Measurements from ENCODE around the gene TNXB. TPM values are rescaled to one million over a fixed set of nuclear protein-coding genes. Genes with fewer than 3 reads are reported as not detected.
"Not testable (repeated sequence)": the region's sequence is repeated elsewhere in the genome, so short reads cannot be mapped to it uniquely, and the experiment has no call there.

TNXB gene
- total RNA-seq, 1 donor from 2014 or later: 6.0 TPM

DNA sequence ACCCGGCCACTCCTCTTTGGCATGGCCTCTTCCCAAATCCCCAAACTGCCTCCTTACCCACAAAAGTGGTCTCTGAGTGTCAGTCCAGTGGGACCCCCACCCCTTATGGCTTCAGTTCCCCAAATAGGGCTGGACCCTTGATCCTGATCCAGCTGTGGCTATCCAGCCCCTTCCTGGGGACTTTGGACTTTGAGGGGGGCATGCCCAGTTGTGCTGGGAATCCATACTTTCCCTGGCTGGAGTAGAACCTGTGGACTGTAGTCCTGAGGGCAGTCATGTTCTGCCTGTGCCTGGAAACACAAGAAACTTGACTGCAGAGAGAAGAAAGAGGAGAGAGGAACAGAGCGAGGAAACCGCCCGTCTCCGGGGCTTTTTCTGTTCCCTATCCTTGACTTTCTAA lies 72.0 kb downstream of the TNXB start:
- not testable (repeated sequence) for H3K9me3 Mint-ChIP-seq (ENCODE audit: unreplicated experiment); H3K4me1 Mint-ChIP-seq (ENCODE audit: low read depth, unreplicated experiment); H3K36me3 Mint-ChIP-seq (ENCODE audit: unreplicated experiment); H3K4me3 Mint-ChIP-seq (ENCODE audit: unreplicated experiment); H3K27me3 Mint-ChIP-seq (ENCODE audit: unreplicated experiment); DNase-seq; H3K27ac Mint-ChIP-seq (ENCODE audit: unreplicated experiment)

DNA sequence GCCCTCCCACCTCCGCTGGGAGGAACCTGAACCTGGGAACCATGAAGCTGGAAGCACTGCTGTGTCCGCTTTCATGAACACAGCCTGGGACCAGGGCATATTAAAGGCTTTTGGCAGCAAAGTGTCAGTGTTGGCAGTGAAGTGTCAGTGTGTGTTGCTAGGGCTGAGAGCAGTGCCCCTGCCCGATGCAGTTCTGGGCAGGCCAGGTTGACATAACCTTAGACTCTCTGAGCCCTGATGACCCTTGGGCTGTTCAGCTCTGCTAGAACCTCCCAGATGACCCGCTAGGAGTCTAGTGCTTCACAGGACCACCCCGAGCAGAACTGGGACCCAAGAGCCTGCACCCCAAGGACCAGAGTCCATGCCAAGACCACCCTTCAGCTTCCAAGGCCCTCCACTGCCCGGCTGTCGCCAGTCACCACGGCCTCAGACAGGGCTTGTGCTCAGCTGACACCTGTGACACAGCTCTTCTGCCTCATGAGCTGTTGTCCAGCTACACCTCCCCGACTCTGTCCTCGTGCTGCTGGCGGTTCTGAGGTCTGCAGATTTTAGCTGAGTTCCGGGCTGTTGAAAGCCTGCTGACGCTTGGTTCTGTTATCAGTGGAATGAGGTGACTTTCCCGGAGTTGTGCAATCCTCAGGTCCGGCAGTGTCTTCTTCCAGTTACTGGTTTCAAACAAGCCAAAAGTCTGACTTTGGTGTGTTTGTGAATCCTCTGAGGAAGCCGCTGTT lies 73.7 kb downstream of the TNXB start:
- not testable (repeated sequence) for H3K27ac Mint-ChIP-seq (ENCODE audit: unreplicated experiment); H3K27me3 Mint-ChIP-seq (ENCODE audit: unreplicated experiment); H3K4me1 Mint-ChIP-seq (ENCODE audit: low read depth, unreplicated experiment); H3K4me3 Mint-ChIP-seq (ENCODE audit: unreplicated experiment); H3K36me3 Mint-ChIP-seq (ENCODE audit: unreplicated experiment); H3K9me3 Mint-ChIP-seq (ENCODE audit: unreplicated experiment); DNase-seq

DNA sequence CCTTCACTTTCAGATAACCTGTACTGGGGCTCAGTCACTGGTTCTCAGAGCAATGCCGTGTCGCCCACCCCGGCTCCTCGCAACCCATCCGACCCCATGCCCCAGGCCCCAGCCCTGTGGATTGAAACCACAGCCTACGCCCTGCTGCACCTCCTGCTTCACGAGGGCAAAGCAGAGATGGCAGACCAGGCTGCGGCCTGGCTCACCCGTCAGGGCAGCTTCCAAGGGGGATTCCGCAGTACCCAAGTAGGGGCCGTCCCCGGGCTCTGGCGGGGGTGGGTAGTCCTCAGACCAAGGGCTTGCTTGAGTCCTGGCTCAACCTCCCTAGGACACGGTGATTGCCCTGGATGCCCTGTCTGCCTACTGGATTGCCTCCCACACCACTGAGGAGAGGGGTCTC lies 79.6 kb downstream of the TNXB start:
- H3K27ac Mint-ChIP-seq (ENCODE audit: unreplicated experiment); DNase-seq; H3K9me3 Mint-ChIP-seq (ENCODE audit: unreplicated experiment); H3K4me1 Mint-ChIP-seq (ENCODE audit: low read depth, unreplicated experiment); H3K36me3 Mint-ChIP-seq (ENCODE audit: unreplicated experiment); H3K27me3 Mint-ChIP-seq (ENCODE audit: unreplicated experiment); H3K4me3 Mint-ChIP-seq (ENCODE audit: unreplicated experiment): not testable (repeated sequence)

DNA sequence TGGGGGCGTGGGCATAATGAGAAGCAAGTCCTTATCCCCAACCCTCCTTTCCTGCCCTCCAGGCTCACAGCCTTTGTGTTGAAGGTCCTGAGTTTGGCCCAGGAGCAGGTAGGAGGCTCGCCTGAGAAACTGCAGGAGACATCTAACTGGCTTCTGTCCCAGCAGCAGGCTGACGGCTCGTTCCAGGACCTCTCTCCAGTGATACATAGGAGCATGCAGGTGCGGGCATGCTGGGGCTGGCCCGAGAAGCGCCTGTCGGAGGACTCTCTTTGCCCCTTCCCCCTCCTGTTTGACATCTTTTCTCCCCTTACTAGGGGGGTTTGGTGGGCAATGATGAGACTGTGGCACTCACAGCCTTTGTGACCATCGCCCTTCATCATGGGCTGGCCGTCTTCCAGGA lies 80.5 kb downstream of the TNXB start:
- H3K27ac Mint-ChIP-seq (ENCODE audit: unreplicated experiment); H3K9me3 Mint-ChIP-seq (ENCODE audit: unreplicated experiment); DNase-seq; H3K27me3 Mint-ChIP-seq (ENCODE audit: unreplicated experiment); H3K4me3 Mint-ChIP-seq (ENCODE audit: unreplicated experiment); H3K36me3 Mint-ChIP-seq (ENCODE audit: unreplicated experiment); H3K4me1 Mint-ChIP-seq (ENCODE audit: low read depth, unreplicated experiment): not testable (repeated sequence)

DNA sequence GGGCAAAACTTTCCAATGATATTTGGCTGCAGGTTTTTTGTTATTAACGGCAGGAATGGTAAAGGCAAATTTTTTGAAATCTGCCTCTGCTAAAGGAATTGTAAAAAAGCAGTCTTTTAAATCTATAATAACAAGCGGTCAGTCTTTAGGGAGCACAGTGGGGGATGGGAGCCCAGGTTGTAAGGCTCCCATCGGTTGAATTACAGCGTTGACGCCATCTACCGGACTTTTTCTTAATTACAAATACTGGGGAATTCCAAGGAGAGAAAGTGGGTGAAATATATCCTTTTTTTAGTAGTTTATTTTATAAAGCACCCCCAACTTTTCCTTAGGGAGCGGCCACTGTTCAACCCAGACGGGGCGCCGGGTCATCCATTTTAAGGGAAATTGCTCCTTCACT lies 87.0 kb downstream of the TNXB start:
- H3K9me3 Mint-ChIP-seq (ENCODE audit: unreplicated experiment); H3K27ac Mint-ChIP-seq (ENCODE audit: unreplicated experiment); H3K4me3 Mint-ChIP-seq (ENCODE audit: unreplicated experiment); H3K27me3 Mint-ChIP-seq (ENCODE audit: unreplicated experiment); H3K36me3 Mint-ChIP-seq (ENCODE audit: unreplicated experiment); H3K4me1 Mint-ChIP-seq (ENCODE audit: low read depth, unreplicated experiment); DNase-seq: not testable (repeated sequence)

DNA sequence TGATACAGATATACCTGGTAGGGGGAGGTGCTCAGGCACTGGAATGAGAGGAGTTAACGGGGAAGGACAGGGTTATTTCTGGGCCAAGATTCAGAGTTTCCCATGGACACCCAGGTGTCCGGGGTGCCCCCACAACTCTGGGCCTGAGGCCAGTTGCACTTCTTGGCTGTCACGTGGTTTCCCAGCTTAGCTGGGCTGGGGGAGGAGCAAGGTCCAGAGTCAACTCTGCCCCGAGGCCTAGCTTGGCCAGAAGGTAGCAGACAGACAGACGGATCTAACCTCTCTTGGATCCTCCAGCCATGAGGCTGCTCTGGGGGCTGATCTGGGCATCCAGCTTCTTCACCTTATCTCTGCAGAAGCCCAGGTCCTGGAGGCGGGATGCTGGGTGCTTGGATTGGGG lies 94.6 kb downstream of the TNXB start, which contains the start of gene C4B:
Gene C4B (plus strand): TSS at position 249 of the 400 bp plus-strand sequence. CDS start 51 bp downstream, at position 300.
- H3K9me3 Mint-ChIP-seq (ENCODE audit: unreplicated experiment); H3K36me3 Mint-ChIP-seq (ENCODE audit: unreplicated experiment); H3K27ac Mint-ChIP-seq (ENCODE audit: unreplicated experiment); H3K27me3 Mint-ChIP-seq (ENCODE audit: unreplicated experiment); DNase-seq; H3K4me3 Mint-ChIP-seq (ENCODE audit: unreplicated experiment); H3K4me1 Mint-ChIP-seq (ENCODE audit: low read depth, unreplicated experiment): not testable (repeated sequence)

DNA sequence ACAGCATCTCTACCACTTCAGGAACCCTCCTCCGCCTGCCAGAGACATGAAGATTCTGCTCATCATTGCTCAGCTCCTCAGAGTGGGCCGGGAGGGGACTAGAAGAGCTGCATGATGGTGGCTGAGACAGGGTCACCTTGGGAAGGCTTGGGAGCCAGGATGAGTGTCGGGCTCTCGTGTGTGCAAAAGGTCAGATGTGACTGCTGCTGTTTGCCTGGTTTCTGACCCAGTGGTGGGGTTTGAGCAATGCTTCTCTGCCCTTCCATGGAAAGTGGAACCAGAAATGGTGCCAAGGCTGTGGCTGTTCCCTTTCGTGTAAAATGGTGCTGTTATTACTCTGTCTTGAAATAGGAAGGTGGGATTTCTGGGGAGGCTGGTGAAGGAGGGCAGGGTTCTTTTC lies 95.4 kb downstream of the TNXB start:
- H3K27ac Mint-ChIP-seq (ENCODE audit: unreplicated experiment); DNase-seq; H3K4me1 Mint-ChIP-seq (ENCODE audit: low read depth, unreplicated experiment); H3K4me3 Mint-ChIP-seq (ENCODE audit: unreplicated experiment); H3K27me3 Mint-ChIP-seq (ENCODE audit: unreplicated experiment); H3K36me3 Mint-ChIP-seq (ENCODE audit: unreplicated experiment); H3K9me3 Mint-ChIP-seq (ENCODE audit: unreplicated experiment): not testable (repeated sequence)

DNA sequence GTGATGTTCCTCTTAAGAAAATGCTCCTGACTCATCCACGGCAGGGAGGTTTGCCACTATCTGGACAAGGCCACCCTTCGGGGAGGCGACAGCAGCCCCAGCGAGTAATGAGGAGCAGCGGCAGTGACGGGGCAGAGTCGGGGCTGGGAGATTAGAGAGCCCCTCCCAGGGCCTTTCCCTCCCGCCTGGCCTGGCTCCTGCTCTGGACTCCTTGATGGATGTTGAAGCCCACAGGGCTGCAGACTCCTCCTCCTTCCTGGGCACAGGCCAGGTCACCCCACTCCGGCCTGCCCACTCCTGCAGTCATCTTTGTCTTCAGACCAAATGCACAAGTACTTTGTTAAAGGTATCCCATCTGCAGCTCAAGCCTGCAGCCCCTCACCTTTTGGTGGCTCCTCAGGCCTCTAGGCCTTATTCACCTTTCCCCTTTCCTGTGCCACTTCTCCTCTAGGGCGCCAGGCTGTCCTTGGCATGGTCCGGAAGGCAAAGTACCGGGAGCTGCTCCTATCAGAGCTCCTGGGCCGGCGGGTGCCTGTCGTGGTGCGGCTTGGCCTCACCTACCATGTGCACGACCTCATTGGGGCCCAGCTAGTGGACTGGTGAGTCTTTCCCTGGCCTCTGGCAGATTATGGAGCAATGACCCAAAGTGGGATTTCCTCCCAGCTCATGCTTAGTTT lies 96.1 kb downstream of the TNXB start:
- not testable (repeated sequence) for H3K27ac Mint-ChIP-seq (ENCODE audit: unreplicated experiment); H3K4me3 Mint-ChIP-seq (ENCODE audit: unreplicated experiment); H3K4me1 Mint-ChIP-seq (ENCODE audit: low read depth, unreplicated experiment); H3K27me3 Mint-ChIP-seq (ENCODE audit: unreplicated experiment); H3K36me3 Mint-ChIP-seq (ENCODE audit: unreplicated experiment); DNase-seq; H3K9me3 Mint-ChIP-seq (ENCODE audit: unreplicated experiment)

DNA sequence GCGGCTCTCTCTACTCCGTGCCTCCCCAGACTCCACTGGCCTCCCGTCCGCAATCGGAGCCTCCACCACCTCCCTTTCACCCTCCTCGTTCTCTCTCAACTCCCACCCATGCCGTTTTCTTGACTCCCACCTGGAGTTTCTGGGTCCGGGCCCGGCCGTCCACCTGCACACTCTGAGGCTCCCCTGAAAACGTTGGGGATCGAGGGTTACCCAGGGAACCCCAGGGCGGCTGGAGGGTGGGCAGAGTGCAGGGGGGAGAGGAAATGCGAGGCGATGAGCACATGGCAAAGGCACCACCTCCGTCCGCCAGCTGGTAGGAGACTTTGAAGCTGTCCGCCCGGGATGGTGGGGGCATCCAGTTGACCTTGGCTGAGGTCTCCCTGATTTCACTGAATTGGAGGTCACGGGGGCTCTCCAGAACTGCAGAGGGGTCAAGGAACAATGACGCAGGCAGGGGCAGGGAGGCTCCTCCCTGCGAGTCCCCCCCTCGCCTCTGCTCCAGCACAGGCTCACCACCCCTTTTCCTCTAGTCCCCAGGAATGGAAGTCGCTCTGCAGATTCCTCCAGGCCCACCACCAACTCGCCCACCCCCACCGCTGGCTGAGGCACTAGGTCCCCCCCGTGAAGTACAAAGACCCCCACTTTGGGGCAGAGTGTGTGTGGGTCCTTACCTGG lies 98.1 kb downstream of the TNXB start:
- H3K27ac Mint-ChIP-seq (ENCODE audit: unreplicated experiment); H3K4me3 Mint-ChIP-seq (ENCODE audit: unreplicated experiment); H3K36me3 Mint-ChIP-seq (ENCODE audit: unreplicated experiment); H3K4me1 Mint-ChIP-seq (ENCODE audit: low read depth, unreplicated experiment); H3K9me3 Mint-ChIP-seq (ENCODE audit: unreplicated experiment); H3K27me3 Mint-ChIP-seq (ENCODE audit: unreplicated experiment); DNase-seq: not testable (repeated sequence)

DNA sequence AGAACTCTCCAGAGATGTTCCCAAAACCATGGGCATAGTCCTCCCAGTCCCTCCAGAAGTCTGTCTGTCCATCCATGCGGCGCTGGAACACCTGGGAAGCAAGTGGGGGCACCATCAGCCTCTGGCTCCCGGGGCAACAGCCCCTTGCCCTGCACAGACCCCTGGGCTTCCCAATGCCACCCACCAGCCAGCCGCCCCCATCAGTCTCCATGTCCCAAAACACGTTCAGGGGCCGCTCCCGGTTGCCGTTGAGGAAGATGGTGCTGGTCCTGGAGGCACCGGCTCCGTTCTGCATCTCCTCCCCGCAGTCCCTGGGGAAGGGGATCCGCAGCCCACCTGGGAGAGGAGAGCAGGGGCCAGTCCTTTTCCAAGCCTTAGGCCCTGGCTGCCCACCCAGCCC lies 99.6 kb downstream of the TNXB start:
- not testable (repeated sequence) for H3K4me3 Mint-ChIP-seq (ENCODE audit: unreplicated experiment); H3K27me3 Mint-ChIP-seq (ENCODE audit: unreplicated experiment); H3K36me3 Mint-ChIP-seq (ENCODE audit: unreplicated experiment); H3K9me3 Mint-ChIP-seq (ENCODE audit: unreplicated experiment); DNase-seq; H3K27ac Mint-ChIP-seq (ENCODE audit: unreplicated experiment); H3K4me1 Mint-ChIP-seq (ENCODE audit: low read depth, unreplicated experiment)

DNA sequence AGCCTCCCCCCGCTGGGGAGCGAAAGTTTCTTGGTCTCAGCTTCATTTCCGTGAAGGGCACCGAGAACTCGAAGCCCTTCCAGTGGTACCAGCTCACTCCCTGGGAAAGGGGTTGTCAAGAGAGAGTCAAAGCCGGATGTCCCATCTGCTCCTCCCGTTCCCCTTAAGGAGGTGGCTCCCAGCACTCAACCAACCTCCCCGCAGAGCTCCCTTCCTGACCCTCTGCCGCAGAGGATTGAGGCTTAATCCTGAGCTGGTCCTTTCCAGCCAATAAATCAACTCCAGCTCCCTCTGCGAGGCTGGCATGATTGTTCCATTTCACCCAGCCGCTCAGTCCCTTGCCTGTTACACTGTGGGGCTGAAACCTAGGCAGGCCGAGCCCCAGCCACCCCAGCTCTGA lies 100.5 kb downstream of the TNXB start:
- H3K27ac Mint-ChIP-seq (ENCODE audit: unreplicated experiment); H3K27me3 Mint-ChIP-seq (ENCODE audit: unreplicated experiment); H3K4me1 Mint-ChIP-seq (ENCODE audit: low read depth, unreplicated experiment); H3K4me3 Mint-ChIP-seq (ENCODE audit: unreplicated experiment); H3K9me3 Mint-ChIP-seq (ENCODE audit: unreplicated experiment); DNase-seq; H3K36me3 Mint-ChIP-seq (ENCODE audit: unreplicated experiment): not testable (repeated sequence)

DNA sequence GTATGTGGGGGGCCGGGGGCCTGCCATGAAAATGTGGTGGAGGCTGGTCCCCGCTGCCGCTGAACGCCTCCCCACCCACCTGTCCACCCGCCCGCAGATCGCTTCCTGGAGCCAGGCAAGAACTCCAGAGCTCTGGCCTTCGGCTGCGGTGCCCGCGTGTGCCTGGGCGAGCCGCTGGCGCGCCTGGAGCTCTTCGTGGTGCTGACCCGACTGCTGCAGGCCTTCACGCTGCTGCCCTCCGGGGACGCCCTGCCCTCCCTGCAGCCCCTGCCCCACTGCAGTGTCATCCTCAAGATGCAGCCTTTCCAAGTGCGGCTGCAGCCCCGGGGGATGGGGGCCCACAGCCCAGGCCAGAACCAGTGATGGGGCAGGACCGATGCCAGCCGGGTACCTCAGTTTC lies 101.1 kb downstream of the TNXB start:
- not testable (repeated sequence) for H3K36me3 Mint-ChIP-seq (ENCODE audit: unreplicated experiment); H3K4me3 Mint-ChIP-seq (ENCODE audit: unreplicated experiment); H3K9me3 Mint-ChIP-seq (ENCODE audit: unreplicated experiment); H3K27me3 Mint-ChIP-seq (ENCODE audit: unreplicated experiment); DNase-seq; H3K4me1 Mint-ChIP-seq (ENCODE audit: low read depth, unreplicated experiment); H3K27ac Mint-ChIP-seq (ENCODE audit: unreplicated experiment)
